GM10266 (cell line): ENCODE results near the gene MMP7.
"Not testable (repeated sequence)": the region's sequence is repeated elsewhere in the genome, so short reads cannot be mapped to it uniquely, and the experiment has no call there.

Experiments
- DNase-seq: peaks from one replicate; pipeline ENCODE4 v3.0.0; 2012; ENCODE audit errors: extremely low spot score
- TF ChIP-seq, protein P1 (sequence below): IDR thresholded peaks from 2 replicates; pipeline ENCODE4 v1.5.1; 2012; ENCODE audit warnings: mild to moderate bottlenecking, low read depth; ENCODE audit not compliant: control insufficient read depth, insufficient read depth; ENCODE audit errors: missing control alignments

MMP7 gene

DNA sequence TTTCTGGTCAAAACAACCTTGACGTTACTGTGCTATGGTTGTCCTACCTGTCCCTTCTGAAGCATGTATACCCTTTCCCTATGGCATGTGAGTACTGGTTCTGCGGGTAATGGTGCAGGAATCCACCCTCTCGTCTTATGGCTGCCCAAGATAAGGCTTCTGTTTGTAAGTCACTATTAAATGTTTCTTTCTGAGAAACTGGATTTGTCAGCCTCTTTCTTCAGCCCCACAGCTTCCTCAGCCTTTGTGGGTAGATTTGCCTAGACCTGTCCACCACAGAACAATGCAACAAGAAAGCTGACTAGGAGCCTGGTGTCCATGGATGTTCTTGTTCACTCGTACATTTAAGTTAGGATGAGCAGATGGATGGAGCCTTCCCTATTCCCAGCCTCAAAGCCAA is 14.4 kb downstream of the MMP7 start:
- no peak for DNase-seq
- TF ChIP-seq, protein P1, sequence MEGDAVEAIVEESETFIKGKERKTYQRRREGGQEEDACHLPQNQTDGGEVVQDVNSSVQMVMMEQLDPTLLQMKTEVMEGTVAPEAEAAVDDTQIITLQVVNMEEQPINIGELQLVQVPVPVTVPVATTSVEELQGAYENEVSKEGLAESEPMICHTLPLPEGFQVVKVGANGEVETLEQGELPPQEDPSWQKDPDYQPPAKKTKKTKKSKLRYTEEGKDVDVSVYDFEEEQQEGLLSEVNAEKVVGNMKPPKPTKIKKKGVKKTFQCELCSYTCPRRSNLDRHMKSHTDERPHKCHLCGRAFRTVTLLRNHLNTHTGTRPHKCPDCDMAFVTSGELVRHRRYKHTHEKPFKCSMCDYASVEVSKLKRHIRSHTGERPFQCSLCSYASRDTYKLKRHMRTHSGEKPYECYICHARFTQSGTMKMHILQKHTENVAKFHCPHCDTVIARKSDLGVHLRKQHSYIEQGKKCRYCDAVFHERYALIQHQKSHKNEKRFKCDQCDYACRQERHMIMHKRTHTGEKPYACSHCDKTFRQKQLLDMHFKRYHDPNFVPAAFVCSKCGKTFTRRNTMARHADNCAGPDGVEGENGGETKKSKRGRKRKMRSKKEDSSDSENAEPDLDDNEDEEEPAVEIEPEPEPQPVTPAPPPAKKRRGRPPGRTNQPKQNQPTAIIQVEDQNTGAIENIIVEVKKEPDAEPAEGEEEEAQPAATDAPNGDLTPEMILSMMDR: no peak

GRCh38 chr11:102513869-102514268 is 16.7 kb downstream of the MMP7 start:
- DNase-seq: no peak
- TF ChIP-seq, protein P1: no peak

DNA sequence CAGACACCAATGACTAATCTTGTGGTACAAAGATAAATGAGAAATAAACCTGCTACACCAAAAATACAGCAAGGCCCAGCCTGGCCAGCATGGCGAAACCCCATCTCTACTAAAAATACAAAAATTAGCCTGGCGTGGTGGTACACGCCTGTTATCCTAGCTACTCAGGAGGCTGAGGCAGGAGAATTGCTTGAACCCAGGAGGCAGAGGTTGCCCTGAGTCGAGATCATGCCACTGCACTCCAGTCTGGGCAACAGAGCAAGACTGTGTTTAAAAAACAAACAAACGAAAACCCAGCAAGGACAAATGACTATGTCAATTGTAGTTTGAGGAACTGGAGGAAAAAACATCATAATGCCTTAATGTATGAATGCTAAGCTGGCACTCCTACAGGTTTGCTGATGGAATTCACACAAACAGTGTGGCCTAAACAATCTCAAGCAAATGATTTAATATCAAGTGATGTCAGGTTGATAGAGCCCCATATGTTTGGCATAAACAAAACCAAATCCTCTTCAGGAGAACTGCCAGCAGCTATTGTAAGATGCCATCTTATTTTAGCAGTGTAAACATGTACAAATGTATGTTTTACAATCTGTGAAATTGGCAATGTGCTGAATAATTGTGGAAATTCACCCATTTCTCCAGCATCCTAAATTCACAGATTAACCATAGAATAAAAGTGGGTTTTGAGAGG is 20.0 kb downstream of the MMP7 start:
- TF ChIP-seq, protein P1: no peak
- no peak for DNase-seq

DNA sequence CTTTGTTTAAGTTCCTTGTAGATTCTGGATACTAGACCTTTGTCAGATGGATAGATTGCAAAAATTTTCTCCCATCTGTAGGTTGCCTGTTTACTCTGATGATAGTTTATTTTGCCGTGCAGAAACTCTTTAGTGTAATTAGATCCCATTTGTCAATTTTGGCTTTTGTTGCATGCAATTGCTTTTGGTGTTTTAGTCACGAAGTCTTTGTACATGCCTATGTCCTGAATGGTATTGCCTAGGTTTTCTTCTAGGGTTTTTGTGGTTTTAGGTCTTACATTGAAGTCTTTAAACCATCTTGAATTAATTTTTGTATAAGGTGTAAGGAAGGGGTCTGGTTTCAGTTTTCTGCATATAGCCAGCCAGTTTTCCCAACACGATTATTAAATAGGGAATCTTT is 27.7 kb downstream of the MMP7 start:
- not testable (repeated sequence) for DNase-seq

DNA sequence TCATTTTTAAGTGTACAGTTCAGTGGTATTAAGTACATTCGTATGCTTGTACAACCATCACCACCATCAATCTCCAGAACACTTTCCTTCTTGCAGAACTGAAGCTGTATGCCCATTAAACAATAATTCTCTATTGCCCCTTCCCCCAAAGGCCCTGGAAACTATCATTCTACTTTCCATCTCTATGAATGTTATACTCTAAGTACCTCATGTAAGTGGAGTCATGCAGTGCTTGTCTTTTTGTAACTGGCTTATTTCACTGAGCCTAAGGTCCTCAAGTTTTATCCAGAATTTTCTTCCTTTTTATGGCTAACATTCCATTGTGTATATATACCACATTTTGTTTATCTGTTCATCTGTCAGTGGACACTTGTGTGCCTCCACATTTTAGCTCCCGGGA is 29.7 kb downstream of the MMP7 start:
- no peak for DNase-seq
- TF ChIP-seq, protein P1: no peak

- TF ChIP-seq, protein P1: no peak
Observed at GRCh38 chr11:102499931-102500330, 30.6 kb downstream of the MMP7 start.

DNA sequence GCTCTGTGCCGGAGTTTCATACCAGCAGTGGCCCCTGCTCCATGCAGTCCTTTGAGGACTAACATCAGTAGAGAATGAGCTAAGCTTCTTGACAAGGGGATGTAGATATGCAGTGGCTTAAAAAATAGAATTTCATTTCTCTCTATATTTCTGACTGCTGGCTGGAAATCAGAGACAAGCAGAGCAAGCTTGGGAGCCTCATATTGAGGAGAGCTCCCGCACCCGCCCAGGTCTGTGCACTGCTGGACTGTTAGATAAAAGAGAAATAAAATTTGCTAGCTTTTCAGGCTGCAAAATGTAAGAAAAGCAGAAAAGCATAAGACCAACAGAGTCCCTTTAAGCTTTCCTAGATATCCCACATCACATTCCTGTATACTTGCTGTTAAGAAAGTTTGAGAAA is 31.4 kb downstream of the MMP7 start:
- DNase-seq: no peak
- TF ChIP-seq, protein P1: no peak

More at GRCh38 chr11:102499931-102500330, 30.6 kb downstream of the MMP7 start:
- DNase-seq: no peak

GRCh38 chr11:102497061-102497460 is 33.5 kb downstream of the MMP7 start:
- TF ChIP-seq, protein P1: no peak
- no peak for DNase-seq
